ENCODE results near the gene LAMB4.

DNA sequence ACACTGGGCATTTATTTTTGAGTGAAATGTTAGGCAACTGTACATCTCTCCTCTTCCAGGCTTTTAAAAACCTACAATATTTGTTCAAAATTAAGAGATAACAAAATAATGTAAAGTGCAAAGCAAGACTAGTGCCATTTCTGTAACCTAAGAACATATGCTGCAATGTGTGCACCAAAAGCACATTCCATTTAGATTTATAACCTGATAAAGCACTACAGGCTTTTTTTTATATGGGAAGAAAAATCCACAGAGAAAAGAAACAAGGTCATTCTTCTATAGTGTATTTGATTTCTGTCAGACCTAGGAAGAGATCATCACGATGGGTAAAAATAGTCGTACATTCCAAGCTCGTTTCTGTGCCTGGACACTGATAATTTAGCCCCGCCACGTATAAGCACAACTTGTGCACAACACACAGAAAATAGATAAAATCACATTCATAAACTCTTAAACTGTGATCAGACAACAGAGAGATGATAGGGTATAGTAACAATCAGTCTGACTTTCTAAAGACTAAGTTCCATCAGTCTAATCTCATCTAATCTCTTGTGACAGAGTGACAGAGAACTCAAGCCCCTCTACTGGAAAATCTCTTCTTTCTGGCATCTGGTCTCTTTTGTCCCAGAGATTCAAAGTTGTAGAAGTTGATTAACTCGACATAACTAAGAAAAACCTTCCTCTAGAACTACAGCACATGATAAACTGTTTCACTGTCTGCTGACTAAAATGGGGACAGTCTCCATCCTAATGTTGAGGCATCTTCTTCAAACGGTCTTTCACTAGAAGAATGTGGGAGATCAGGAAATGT, 133.9 kb downstream of the LAMB4 start:
- TF ChIP-seq, protein P1, sequence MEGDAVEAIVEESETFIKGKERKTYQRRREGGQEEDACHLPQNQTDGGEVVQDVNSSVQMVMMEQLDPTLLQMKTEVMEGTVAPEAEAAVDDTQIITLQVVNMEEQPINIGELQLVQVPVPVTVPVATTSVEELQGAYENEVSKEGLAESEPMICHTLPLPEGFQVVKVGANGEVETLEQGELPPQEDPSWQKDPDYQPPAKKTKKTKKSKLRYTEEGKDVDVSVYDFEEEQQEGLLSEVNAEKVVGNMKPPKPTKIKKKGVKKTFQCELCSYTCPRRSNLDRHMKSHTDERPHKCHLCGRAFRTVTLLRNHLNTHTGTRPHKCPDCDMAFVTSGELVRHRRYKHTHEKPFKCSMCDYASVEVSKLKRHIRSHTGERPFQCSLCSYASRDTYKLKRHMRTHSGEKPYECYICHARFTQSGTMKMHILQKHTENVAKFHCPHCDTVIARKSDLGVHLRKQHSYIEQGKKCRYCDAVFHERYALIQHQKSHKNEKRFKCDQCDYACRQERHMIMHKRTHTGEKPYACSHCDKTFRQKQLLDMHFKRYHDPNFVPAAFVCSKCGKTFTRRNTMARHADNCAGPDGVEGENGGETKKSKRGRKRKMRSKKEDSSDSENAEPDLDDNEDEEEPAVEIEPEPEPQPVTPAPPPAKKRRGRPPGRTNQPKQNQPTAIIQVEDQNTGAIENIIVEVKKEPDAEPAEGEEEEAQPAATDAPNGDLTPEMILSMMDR (IDR thresholded peaks at IDR 0.05 in 8 of 11, conservative IDR thresholded peaks at IDR 0.05 in 3 of 11): no peak
- TF ChIP-seq POLR2A (IDR thresholded peaks at IDR 0.05) (no peak), POLR2AphosphoS5 (IDR thresholded peaks at IDR 0.05) (no peak)
